Liver (tissue), 9 donors: ENCODE data around the gene NKX3-2. TPM values are rescaled to one million over a fixed set of nuclear protein-coding genes. Genes with fewer than 3 reads are reported as not detected.

Experiments
- DNase-seq: peaks from one replicate; pipeline ENCODE4 v3.0.0-alpha.2; 2017; ENCODE audit warnings: low spot score
- H3K27ac ChIP-seq, 2 donors: one replicate each; pipeline ENCODE4 v1.7.0; 2013; ENCODE audit warnings: inconsistent platforms in 2 of 2, low read length in 2 of 2, control low read depth in 1 of 2, low read depth in 1 of 2, mild to moderate bottlenecking in 1 of 2
- H3K27me3 ChIP-seq, 4 donors: one replicate each; pipeline versions ENCODE4 v1.6.1 to v1.7.0; 2013; ENCODE audit warnings: low read length in 3 of 4, inconsistent platforms in 1 of 4, mild to moderate bottlenecking in 1 of 4, moderate library complexity in 1 of 4; ENCODE audit not compliant: control insufficient read depth in 4 of 4, insufficient read depth in 4 of 4
- H3K36me3 ChIP-seq, 4 donors: one replicate each; pipeline versions ENCODE4 v1.6.1 to v1.7.0; 2013; ENCODE audit warnings: low read length in 3 of 4, mild to moderate bottlenecking in 3 of 4, low read depth in 1 of 4, moderate library complexity in 1 of 4; ENCODE audit not compliant: control insufficient read depth in 4 of 4, insufficient read depth in 3 of 4
- H3K4me1 ChIP-seq, 4 donors: one replicate each; pipeline versions ENCODE4 v1.6.1 to v1.7.0; 2013; ENCODE audit warnings: low read length in 3 of 4, mild to moderate bottlenecking in 3 of 4, moderate library complexity in 1 of 4; ENCODE audit not compliant: control insufficient read depth in 4 of 4, insufficient read depth in 4 of 4
- H3K4me3 ChIP-seq, 3 donors: one replicate each; pipeline versions ENCODE4 v1.6.1 to v1.7.0; 2013; ENCODE audit warnings: low read length in 3 of 3, control low read depth in 1 of 3, low read depth in 1 of 3, mild to moderate bottlenecking in 1 of 3
- H3K9ac ChIP-seq, 2 donors: one replicate each; pipeline ENCODE4 v1.7.0; 2013; ENCODE audit warnings: low read length in 2 of 2, mild to moderate bottlenecking in 2 of 2, moderate library complexity in 2 of 2, control low read depth in 1 of 2, low read depth in 1 of 2
- H3K9me3 ChIP-seq, 4 donors: one replicate each; pipeline versions ENCODE4 v1.6.1 to v1.7.0; 2013; ENCODE audit warnings: low read length in 3 of 4; ENCODE audit not compliant: control insufficient read depth in 4 of 4
- EGR1 ChIP-seq, 2 donors: IDR thresholded peaks; 2 replicates each; pipeline ENCODE4 v1.6.1; 2016 to 2018; ENCODE audit warnings: antibody characterized with exemption in 2 of 2, low read depth in 2 of 2
- FOXA1 ChIP-seq: IDR thresholded peaks from 2 replicates; pipeline ENCODE4 v1.6.1; 2016; ENCODE audit warnings: antibody characterized with exemption
- FOXA2 ChIP-seq: IDR thresholded peaks from 2 replicates; pipeline ENCODE4 v1.6.1; 2016; ENCODE audit warnings: antibody characterized with exemption
- GABPA ChIP-seq, 2 donors: IDR thresholded peaks in 1 of 2; conservative IDR thresholded peaks in 1 of 2; 2 replicates each; pipeline ENCODE4 v1.6.1; 2016; ENCODE audit warnings: antibody characterized with exemption in 2 of 2, mild to moderate bottlenecking in 1 of 2, moderate library complexity in 1 of 2
- HNF4A ChIP-seq, 2 donors: conservative IDR thresholded peaks; 2 replicates each; pipeline ENCODE4 v1.6.1; 2016; ENCODE audit warnings: antibody characterized with exemption in 2 of 2, mild to moderate bottlenecking in 2 of 2
- HNF4G ChIP-seq: IDR thresholded peaks from 2 replicates; pipeline ENCODE4 v1.6.1; 2016; ENCODE audit warnings: antibody characterized with exemption
- JUND ChIP-seq, 2 donors: IDR thresholded peaks; 2 replicates each; pipeline ENCODE4 v1.6.1; 2016; ENCODE audit warnings: antibody characterized with exemption in 2 of 2
- NR2F2 ChIP-seq: IDR thresholded peaks from 2 replicates; pipeline ENCODE4 v1.6.1; 2016; ENCODE audit warnings: antibody characterized with exemption
- RAD21 ChIP-seq, 2 donors: IDR thresholded peaks; 2 replicates each; pipeline ENCODE4 v1.6.1; 2016; ENCODE audit warnings: antibody characterized with exemption in 2 of 2, mild to moderate bottlenecking in 2 of 2
- RXRA ChIP-seq, 2 donors: IDR thresholded peaks; 2 replicates each; pipeline ENCODE4 v1.6.1; 2017 to 2018; ENCODE audit warnings: antibody characterized with exemption in 2 of 2, mild to moderate bottlenecking in 1 of 2
- SP1 ChIP-seq: IDR thresholded peaks from 2 replicates; pipeline ENCODE4 v1.6.1; 2018; ENCODE audit warnings: antibody characterized with exemption, mild to moderate bottlenecking
- TAF1 ChIP-seq: conservative IDR thresholded peaks from 2 replicates; pipeline ENCODE4 v1.6.1; 2016; ENCODE audit warnings: antibody characterized with exemption, mild to moderate bottlenecking
- YY1 ChIP-seq: IDR thresholded peaks from 2 replicates; pipeline ENCODE4 v1.6.1; 2016; ENCODE audit warnings: antibody characterized with exemption, mild to moderate bottlenecking
- WGBS: extraction: QIAGEN DNeasy Blood & Tissue Kit; methylation state at CpG from one replicate; pipeline ENCODE4 v1.1.7; 2013; 5-methylcytosine and 5-hydroxymethylcytosine counted together
- polyA plus RNA-seq, 2 donors: library from polyadenylated mRNA; stranded (reverse) in 1 of 2; unstranded in 1 of 2; fragments of 200-250 nt in 1 of 2; fragments of >200 nt in 1 of 2; fragmentation: Nextera tagmentation in 1 of 2; extraction: Ambion mirVana in 1 of 2; gene quantifications; one replicate each; pipeline versions ENCODE4 v1.2.1 to v1.2.3, GENCODE V29; 2013 to 2015
- total RNA-seq, 2 donors: library from RNA; depleted of rRNA; stranded (reverse); fragments of >200 nt; gene quantifications; one replicate each; pipeline ENCODE4 v1.2.3, GENCODE V29; 2014
- TF ChIP-seq, protein P1 (sequence below): fragments of 150-350 bp; IDR thresholded peaks from 2 replicates; pipeline ENCODE4 v1.5.1; 2017; ENCODE audit warnings: improper control_type of control experiment, low read depth, low read length; ENCODE audit not compliant: missing input control
- TF ChIP-seq, protein P2 (sequence below): IDR thresholded peaks from 2 replicates; pipeline ENCODE4 v1.6.1; 2016; ENCODE audit warnings: antibody characterized with exemption
- TF ChIP-seq, protein P3 (sequence below): IDR thresholded peaks from 2 replicates; pipeline ENCODE4 v1.6.1; 2016; ENCODE audit warnings: antibody characterized with exemption, mild to moderate bottlenecking
- TF ChIP-seq, protein P4 (sequence below): IDR thresholded peaks from 2 replicates; pipeline ENCODE4 v1.6.1; 2016; ENCODE audit warnings: antibody characterized with exemption
- TF ChIP-seq, protein P5 (sequence below): IDR thresholded peaks from 2 replicates; pipeline ENCODE4 v1.6.1; 2016; ENCODE audit warnings: antibody characterized with exemption
- donor health status: healthy.
- donor health status: healthy.
- donor health status: healthy.
- donor health status: healthy.
- donor health status: healthy.

NKX3-2 gene
- total and polyA plus RNA-seq, 4 donors = not detected

DNA sequence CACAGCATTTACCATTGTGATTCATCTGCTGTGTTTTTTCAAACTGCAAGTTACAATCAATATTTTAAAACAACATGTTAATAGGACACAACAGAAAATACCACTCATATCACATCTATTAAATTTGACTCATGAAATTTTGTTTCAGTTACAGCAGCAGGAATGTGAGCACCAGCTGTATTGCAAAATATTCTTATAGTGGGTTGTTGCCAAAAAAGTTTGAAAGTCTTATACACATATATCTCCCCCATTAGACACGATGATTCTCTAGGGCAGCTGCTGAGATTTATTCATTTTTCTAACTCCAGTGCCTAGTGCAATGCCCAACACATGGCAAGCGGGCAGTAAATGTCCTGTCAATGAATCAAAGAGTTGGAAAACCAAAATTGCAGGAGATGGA, 26.6 kb upstream of the NKX3-2 start (continued):
- TF ChIP-seq, protein P1, sequence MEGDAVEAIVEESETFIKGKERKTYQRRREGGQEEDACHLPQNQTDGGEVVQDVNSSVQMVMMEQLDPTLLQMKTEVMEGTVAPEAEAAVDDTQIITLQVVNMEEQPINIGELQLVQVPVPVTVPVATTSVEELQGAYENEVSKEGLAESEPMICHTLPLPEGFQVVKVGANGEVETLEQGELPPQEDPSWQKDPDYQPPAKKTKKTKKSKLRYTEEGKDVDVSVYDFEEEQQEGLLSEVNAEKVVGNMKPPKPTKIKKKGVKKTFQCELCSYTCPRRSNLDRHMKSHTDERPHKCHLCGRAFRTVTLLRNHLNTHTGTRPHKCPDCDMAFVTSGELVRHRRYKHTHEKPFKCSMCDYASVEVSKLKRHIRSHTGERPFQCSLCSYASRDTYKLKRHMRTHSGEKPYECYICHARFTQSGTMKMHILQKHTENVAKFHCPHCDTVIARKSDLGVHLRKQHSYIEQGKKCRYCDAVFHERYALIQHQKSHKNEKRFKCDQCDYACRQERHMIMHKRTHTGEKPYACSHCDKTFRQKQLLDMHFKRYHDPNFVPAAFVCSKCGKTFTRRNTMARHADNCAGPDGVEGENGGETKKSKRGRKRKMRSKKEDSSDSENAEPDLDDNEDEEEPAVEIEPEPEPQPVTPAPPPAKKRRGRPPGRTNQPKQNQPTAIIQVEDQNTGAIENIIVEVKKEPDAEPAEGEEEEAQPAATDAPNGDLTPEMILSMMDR = no peak
- TF ChIP-seq NR2F2 (no peak), YY1 (no peak), RXRA (IDR thresholded peaks at IDR 0.05) (no peak)
- TF ChIP-seq, protein P2, sequence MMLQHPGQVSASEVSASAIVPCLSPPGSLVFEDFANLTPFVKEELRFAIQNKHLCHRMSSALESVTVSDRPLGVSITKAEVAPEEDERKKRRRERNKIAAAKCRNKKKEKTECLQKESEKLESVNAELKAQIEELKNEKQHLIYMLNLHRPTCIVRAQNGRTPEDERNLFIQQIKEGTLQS = no peak

DNA sequence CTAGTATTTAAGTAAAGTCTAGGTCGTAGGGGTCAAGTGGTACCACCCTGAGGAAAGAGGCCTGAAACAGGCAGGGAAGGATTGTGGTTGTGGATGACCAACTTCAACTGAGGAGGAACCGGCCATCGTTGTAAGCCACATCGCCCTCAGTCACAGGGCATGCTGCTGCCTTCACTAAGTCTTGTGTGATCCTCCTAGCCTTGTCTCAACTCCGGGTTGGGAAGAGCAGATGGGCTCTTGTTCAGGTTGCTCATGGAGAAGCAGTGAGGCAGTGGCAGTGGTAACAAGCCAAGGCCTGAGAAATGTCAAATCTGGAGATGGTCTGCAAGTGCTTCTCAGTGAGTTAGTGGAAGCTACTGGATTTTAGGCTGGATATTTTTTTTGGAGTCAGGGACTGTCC, 22.8 kb upstream of the NKX3-2 start:
- 98% methylated on average over 5 of the region's 5 CpGs for WGBS
- no peak overlapping the region for H3K4me3 ChIP-seq

More for the DNA sequence above, 22.8 kb upstream of the NKX3-2 start:
- no peak overlapping the region for H3K27ac ChIP-seq
- H3K9me3 ChIP-seq = no peaks in the 10 kb centered on the region
- TF ChIP-seq RAD21 (IDR thresholded peaks at IDR 0.05) = no peak
- no peak for TF ChIP-seq RXRA (IDR thresholded peaks at IDR 0.05)
- TF ChIP-seq, protein P3, sequence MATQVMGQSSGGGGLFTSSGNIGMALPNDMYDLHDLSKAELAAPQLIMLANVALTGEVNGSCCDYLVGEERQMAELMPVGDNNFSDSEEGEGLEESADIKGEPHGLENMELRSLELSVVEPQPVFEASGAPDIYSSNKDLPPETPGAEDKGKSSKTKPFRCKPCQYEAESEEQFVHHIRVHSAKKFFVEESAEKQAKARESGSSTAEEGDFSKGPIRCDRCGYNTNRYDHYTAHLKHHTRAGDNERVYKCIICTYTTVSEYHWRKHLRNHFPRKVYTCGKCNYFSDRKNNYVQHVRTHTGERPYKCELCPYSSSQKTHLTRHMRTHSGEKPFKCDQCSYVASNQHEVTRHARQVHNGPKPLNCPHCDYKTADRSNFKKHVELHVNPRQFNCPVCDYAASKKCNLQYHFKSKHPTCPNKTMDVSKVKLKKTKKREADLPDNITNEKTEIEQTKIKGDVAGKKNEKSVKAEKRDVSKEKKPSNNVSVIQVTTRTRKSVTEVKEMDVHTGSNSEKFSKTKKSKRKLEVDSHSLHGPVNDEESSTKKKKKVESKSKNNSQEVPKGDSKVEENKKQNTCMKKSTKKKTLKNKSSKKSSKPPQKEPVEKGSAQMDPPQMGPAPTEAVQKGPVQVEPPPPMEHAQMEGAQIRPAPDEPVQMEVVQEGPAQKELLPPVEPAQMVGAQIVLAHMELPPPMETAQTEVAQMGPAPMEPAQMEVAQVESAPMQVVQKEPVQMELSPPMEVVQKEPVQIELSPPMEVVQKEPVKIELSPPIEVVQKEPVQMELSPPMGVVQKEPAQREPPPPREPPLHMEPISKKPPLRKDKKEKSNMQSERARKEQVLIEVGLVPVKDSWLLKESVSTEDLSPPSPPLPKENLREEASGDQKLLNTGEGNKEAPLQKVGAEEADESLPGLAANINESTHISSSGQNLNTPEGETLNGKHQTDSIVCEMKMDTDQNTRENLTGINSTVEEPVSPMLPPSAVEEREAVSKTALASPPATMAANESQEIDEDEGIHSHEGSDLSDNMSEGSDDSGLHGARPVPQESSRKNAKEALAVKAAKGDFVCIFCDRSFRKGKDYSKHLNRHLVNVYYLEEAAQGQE = no peak
- TF ChIP-seq FOXA2 = no peak
- no peak for TF ChIP-seq SP1
- TF ChIP-seq, protein P4, sequence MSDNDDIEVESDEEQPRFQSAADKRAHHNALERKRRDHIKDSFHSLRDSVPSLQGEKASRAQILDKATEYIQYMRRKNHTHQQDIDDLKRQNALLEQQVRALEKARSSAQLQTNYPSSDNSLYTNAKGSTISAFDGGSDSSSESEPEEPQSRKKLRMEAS = no peak
- TF ChIP-seq HNF4G = no peak
- TF ChIP-seq EGR1 (IDR thresholded peaks at IDR 0.05; ENCODE audit: low read depth in 2 of 2) = no peak
- TF ChIP-seq, protein P2 = no peak
- TF ChIP-seq, protein P5, sequence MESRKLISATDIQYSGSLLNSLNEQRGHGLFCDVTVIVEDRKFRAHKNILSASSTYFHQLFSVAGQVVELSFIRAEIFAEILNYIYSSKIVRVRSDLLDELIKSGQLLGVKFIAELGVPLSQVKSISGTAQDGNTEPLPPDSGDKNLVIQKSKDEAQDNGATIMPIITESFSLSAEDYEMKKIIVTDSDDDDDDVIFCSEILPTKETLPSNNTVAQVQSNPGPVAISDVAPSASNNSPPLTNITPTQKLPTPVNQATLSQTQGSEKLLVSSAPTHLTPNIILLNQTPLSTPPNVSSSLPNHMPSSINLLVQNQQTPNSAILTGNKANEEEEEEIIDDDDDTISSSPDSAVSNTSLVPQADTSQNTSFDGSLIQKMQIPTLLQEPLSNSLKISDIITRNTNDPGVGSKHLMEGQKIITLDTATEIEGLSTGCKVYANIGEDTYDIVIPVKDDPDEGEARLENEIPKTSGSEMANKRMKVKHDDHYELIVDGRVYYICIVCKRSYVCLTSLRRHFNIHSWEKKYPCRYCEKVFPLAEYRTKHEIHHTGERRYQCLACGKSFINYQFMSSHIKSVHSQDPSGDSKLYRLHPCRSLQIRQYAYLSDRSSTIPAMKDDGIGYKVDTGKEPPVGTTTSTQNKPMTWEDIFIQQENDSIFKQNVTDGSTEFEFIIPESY = no peak
- no peak for TF ChIP-seq HNF4A (conservative IDR thresholded peaks at IDR 0.05)
- no peak for TF ChIP-seq FOXA1
- TF ChIP-seq YY1 = no peak
- TF ChIP-seq, protein P1 = no peak
- no peak for TF ChIP-seq TAF1
- TF ChIP-seq GABPA (IDR thresholded peaks at IDR 0.05 in 1 of 2, conservative IDR thresholded peaks at IDR 0.05 in 1 of 2) = no peak
- no peak for TF ChIP-seq NR2F2
- TF ChIP-seq JUND (IDR thresholded peaks at IDR 0.05) = no peak
- H3K36me3 ChIP-seq = peaks cover 5 to 33% (median 25%) of the 10 kb centered on the region in 4 donors
- H3K4me1 ChIP-seq = no peaks in the 10 kb centered on the region
- DNase-seq = no peak
- no peaks in the 10 kb centered on the region for H3K27me3 ChIP-seq
- no peak overlapping the region for H3K9ac ChIP-seq
